Activated T-helper 17 cell treated with anti-CD3 and anti-CD28 coated beads, Interleukin-2, amount 50 U/mL, for 72 hours (primary cell): ENCODE data around the gene MT1X. TPM values are rescaled to one million over a fixed set of nuclear protein-coding genes. Genes with fewer than 3 reads are reported as not detected.
"Not testable (repeated sequence)": the region's sequence is repeated elsewhere in the genome, so short reads cannot be mapped to it uniquely, and the experiment has no call there.

Experiments used
- ATAC-seq: fragments of 150-1000 bp; cut with Tn5 transposase; replicated peaks from 2 replicates; pipeline ENCODE4 v1.10.0; 2021; ENCODE audit warnings: mild to moderate bottlenecking, moderate library complexity
- H3K27ac Mint-ChIP-seq: one replicate; pipeline ENCODE4 v1.8.0; 2022; ENCODE audit warnings: mixed read lengths
- H3K27me3 Mint-ChIP-seq: one replicate; pipeline ENCODE4 v1.8.0; 2022; ENCODE audit warnings: mixed read lengths
- H3K36me3 Mint-ChIP-seq: one replicate; pipeline ENCODE4 v1.8.0; 2022; ENCODE audit warnings: low read depth, mild to moderate bottlenecking, mixed read lengths
- H3K4me1 Mint-ChIP-seq: one replicate; pipeline ENCODE4 v1.8.0; 2022; ENCODE audit warnings: mixed read lengths
- H3K4me3 Mint-ChIP-seq: one replicate; pipeline ENCODE4 v1.8.0; 2022; ENCODE audit warnings: mild to moderate bottlenecking, mixed read lengths
- H3K9me3 Mint-ChIP-seq: one replicate; pipeline ENCODE4 v1.8.0; 2022; ENCODE audit warnings: mixed read lengths
- total RNA-seq, 2 donors: library from RNA; stranded (reverse); gene quantifications; one replicate each; pipeline ENCODE4 v1.2.3, GENCODE V29; 2022

The MT1X gene
- total RNA-seq, 2 donors from 2014 or later = 6.1 to 7.6 TPM

DNA sequence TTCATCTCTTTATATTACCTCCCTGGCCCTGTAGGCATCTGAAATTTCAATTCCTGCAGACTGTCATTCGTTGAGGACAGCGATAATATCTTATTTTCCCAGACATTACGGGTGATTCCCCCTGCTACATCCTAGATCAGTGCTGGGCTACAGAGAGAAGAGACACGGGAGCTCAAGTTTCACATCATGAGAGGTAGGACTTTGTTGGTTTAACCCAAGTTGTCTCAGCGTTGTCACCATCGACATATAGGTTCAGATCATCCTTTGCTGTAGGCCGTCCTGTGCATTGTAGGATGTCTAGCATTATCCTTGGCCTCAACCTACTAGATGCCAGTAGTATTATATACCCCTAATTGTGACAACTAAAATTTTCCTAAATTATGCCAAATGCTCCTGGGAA lies 19.3 kb downstream of the MT1X start:
- peak overlapping the region; percentile 67 for H3K27ac Mint-ChIP-seq
- no peaks in the 10 kb centered on the region for H3K9me3 Mint-ChIP-seq
- H3K4me1 Mint-ChIP-seq = no peaks in the 10 kb centered on the region
- H3K27me3 Mint-ChIP-seq = no peaks in the 10 kb centered on the region
- no peak for ATAC-seq
- H3K36me3 Mint-ChIP-seq = no peaks in the 10 kb centered on the region
- H3K4me3 Mint-ChIP-seq = peak overlapping the region; percentile 21

DNA sequence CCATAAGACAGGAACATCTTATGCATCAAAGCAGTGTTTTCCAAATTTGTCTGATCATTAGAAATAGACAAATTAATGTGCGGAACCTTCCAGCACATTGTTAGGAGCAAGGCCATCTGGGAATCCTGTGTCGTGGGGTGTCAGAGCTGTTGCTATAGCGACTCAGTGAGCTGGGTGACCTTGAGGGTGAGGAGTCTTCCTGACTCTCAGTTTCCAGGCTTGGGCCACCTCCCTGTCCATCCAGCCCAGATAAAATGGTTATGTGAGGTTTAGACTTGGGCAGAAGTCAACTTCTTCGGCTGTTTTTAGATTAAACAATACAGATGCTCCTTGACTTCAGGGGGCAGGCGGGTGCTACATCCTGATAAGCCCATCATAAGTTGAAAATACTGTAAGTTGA lies 20.6 kb downstream of the MT1X start:
- H3K27me3 Mint-ChIP-seq = no peaks in the 10 kb centered on the region
- ATAC-seq = no peak
- H3K27ac Mint-ChIP-seq = no peak overlapping the region
- no peaks in the 10 kb centered on the region for H3K9me3 Mint-ChIP-seq
- no peaks in the 10 kb centered on the region for H3K36me3 Mint-ChIP-seq
- H3K4me1 Mint-ChIP-seq = no peaks in the 10 kb centered on the region
- no peak overlapping the region for H3K4me3 Mint-ChIP-seq

DNA sequence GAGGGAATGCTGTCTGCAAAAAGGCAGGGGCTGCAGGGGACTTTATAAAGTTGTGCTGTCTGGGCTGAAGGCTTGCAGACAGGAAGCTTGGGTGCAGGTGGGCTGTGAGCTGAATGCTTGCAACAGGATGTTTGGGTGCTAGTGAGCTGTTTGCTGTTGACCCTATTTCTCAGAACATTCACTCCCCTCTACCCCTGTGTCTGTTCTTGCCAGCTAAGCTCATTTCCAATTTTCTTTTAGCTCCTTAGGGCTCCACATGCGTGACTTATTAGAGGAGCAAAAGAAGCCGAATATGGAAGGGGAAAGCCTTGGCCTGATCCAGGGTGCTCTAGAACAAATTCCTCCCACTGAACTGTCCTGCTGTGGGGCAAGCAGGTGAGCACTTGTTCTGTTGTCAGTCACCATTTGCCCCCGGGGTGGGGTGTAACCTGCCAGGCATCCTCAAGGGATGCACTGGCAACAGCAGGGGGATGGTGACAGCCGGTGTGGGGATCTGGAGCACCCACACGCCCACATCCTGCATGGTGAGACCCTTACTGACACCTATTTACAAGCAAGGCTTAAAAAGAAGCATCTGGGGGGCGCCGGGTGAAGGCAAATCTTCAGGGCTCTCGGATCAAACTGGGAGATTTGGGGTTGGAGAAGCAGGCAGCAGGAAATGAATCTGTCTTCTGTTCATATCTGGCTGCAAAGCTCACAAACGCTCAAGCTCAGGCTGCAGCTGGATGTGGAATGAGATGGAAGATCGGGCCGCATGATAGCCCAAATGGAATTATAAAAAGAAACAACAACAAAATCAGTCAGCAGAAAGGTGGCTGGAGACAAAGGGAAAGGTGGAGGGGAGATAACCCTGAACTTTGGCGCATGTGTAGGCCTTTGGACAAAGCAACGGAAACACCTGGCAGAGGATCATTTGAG lies 26.5 kb downstream of the MT1X start:
- Mint-ChIP-seq H3K9me3 (no peaks in the 10 kb centered on the region), H3K27me3 (no peaks in the 10 kb centered on the region), H3K4me1 (peaks cover 7% of the 10 kb centered on the region), H3K27ac (peak overlapping the region; percentile 70), H3K4me3 (peak overlapping the region; percentile 39), H3K36me3 (no peaks in the 10 kb centered on the region)
- ATAC-seq = peak; percentile 26

DNA sequence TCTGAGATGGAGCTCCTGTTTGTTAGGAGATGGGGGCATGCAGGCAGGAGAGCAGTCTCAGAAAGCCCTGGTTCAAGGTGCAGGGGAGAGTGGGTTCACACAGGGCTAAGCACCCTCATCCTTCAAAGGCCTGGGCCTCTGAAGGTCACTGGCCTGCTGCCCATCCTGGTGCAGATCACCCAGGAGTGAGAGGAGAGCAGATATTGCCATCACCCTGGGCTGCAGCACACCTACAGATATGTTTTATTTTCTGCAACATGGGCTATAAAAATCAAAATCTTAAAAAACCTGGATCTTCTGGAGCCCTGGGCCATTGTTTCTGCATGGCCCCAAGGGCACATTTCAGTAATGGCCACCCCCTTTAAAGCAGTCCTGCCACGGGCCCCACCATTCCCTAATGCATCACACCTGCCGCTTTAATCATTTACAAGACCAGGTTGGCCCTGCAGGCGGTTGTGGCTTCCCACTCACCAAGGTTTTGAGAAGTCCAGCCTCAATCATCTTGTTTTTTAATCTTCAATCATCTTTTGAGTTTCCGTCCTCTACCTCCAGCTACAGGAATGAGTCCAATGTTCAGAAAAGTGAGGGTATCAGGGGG lies 27.3 kb downstream of the MT1X start:
- peak overlapping the region; percentile 70 for H3K27ac Mint-ChIP-seq
- no peak for ATAC-seq
- peak overlapping the region; percentile 39 for H3K4me3 Mint-ChIP-seq
- H3K4me1 Mint-ChIP-seq = peaks cover 7% of the 10 kb centered on the region
- H3K36me3 Mint-ChIP-seq = no peaks in the 10 kb centered on the region
- H3K9me3 Mint-ChIP-seq = no peaks in the 10 kb centered on the region
- no peaks in the 10 kb centered on the region for H3K27me3 Mint-ChIP-seq

DNA sequence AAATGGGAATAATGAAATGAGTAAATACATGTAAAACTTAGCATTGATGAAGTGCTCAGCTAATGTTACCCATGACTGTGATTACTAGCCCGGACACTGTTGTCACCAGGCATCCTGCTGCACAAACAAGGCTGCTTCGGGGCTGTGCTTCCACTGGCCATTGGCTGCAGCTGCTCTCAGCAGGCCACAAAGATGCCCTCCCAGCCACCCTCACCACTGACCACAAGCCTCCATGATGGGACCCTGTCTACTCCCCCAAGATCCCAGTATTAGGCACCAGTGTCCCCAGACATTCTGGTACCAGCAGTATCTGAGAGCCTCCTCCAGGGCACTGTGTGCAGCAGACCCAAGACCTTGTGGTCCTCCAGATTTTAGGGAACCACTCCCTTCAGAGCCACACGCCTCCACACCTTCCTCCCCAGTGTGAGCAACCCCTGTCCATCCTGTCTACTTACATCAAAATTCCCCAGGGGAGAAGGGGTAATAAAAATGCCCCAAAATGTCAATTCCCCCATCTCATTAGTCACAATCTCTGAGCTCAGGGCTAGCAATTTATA lies 28.0 kb downstream of the MT1X start:
- H3K4me3 Mint-ChIP-seq = no peak overlapping the region
- H3K36me3 Mint-ChIP-seq = no peaks in the 10 kb centered on the region
- no peak overlapping the region for H3K27ac Mint-ChIP-seq
- no peaks in the 10 kb centered on the region for H3K27me3 Mint-ChIP-seq
- no peak for ATAC-seq
- no peaks in the 10 kb centered on the region for H3K9me3 Mint-ChIP-seq
- H3K4me1 Mint-ChIP-seq = peaks cover 7% of the 10 kb centered on the region

DNA sequence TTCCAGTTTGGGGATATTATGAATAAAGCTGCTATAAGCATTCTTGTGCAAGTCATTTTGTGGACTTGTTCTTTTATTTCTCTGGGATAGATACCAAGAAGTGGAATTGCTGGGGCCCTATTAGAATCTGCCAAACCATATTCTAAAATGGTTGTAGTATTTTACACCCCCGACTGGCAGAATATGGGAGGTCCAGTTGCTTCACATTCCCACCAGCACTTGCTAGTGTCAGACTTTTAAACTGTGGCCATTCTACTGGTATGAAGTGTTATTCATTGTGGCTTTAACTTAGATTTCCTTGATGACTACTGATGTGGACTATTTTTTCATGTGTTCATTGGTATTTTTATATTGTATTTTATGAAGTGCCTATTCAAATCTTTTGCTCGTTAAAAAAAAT lies 29.6 kb downstream of the MT1X start:
- Mint-ChIP-seq H3K36me3 (no peaks in the 10 kb centered on the region), H3K9me3 (no peaks in the 10 kb centered on the region), H3K4me3 (no peak overlapping the region), H3K27me3 (no peaks in the 10 kb centered on the region), H3K27ac (no peak overlapping the region), H3K4me1 (peaks cover 7% of the 10 kb centered on the region)
- ATAC-seq = no peak

DNA sequence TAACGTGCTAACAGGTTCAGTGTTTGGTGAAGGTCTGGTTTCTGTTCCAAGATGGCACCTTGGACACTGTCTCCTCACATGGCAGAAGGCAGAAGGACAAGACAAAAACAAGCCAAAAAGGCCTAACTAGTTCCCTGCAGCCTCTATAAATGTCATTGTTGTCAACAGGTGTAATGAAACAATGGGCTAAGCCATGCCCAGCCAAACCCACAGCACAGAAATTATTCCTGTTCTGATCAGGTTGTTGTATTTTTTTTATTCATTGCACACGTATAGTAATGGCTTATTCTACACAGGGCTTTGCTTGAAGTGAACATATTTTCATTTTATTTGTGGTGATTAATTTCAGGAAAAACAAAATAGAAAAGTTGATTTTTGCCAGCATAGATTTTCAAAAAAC lies 31.5 kb downstream of the MT1X start:
- no peak overlapping the region for H3K27ac Mint-ChIP-seq
- H3K9me3 Mint-ChIP-seq = no peaks in the 10 kb centered on the region
- H3K27me3 Mint-ChIP-seq = no peaks in the 10 kb centered on the region
- H3K36me3 Mint-ChIP-seq = no peaks in the 10 kb centered on the region
- ATAC-seq = no peak
- H3K4me1 Mint-ChIP-seq = peaks cover 5% of the 10 kb centered on the region
- H3K4me3 Mint-ChIP-seq = no peak overlapping the region

DNA sequence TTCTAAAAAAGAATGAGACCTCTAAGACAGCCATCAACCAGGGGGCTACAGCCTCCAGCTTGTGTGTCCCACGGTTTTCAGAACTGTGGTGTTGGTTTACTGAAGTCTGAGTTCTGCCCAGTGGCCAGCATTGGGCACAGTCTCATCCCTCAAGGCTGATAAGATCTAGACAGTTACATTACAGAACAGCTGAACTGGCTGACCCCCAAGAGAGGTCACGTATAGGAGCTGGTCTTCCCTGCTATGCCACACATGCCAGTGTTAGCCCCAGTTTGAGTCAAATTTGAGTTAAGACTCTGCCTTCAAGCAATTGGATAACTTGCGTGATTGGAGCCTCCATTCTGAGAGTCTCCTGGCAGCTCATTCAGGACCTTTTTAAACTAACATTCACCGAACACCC lies 32.9 kb downstream of the MT1X start:
- H3K27me3 Mint-ChIP-seq = no peaks in the 10 kb centered on the region
- no peak overlapping the region for H3K27ac Mint-ChIP-seq
- ATAC-seq = no peak
- H3K9me3 Mint-ChIP-seq = no peaks in the 10 kb centered on the region
- H3K4me3 Mint-ChIP-seq = no peak overlapping the region
- no peaks in the 10 kb centered on the region for H3K36me3 Mint-ChIP-seq
- H3K4me1 Mint-ChIP-seq = no peaks in the 10 kb centered on the region

DNA sequence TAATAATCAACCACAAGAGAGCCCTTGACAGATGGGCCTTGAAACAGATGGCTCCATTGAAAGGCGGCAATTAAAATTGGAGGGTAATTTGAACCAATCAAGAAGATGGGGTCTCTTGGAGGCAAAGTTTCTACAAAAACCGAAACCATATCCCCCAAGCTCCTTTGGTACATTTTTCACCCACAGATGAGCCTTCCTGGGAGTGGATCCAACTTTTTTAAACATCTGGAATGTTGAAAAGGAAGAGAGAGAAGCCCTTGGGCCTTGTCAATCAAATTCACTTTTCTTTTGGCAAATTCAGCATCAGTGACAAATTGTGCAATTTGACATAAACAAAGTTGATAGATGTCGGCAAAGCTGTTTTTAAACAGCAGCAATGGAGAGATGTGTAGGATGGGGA lies 34.5 kb downstream of the MT1X start:
- no peak for ATAC-seq
- H3K27ac Mint-ChIP-seq = no peak overlapping the region
- peaks cover 4% of the 10 kb centered on the region for H3K27me3 Mint-ChIP-seq
- H3K9me3 Mint-ChIP-seq = no peaks in the 10 kb centered on the region
- no peak overlapping the region for H3K4me3 Mint-ChIP-seq
- H3K4me1 Mint-ChIP-seq = no peaks in the 10 kb centered on the region
- H3K36me3 Mint-ChIP-seq = no peaks in the 10 kb centered on the region

DNA sequence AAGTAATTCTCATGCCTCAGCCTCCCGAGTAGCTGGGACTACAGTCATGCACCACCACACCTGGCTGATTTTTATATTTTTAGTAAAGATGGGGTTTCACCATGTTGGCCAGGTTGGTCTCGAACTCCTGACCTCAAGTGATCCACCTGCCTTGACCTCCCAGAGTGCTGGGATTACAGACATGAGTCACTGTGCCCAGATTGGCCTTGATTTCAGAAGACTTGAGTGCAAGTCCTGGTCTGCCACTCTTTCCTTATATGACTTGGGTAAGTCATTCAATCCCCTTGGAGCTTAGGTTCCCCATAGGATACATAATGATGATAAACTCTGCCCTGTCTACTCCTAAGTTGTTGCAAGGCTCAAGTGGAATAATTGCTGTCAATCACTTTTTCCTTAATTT lies 35.3 kb downstream of the MT1X start:
- H3K4me1 Mint-ChIP-seq, H3K27me3 Mint-ChIP-seq, H3K4me3 Mint-ChIP-seq, ATAC-seq, H3K36me3 Mint-ChIP-seq, H3K9me3 Mint-ChIP-seq, H3K27ac Mint-ChIP-seq: not testable (repeated sequence)

DNA sequence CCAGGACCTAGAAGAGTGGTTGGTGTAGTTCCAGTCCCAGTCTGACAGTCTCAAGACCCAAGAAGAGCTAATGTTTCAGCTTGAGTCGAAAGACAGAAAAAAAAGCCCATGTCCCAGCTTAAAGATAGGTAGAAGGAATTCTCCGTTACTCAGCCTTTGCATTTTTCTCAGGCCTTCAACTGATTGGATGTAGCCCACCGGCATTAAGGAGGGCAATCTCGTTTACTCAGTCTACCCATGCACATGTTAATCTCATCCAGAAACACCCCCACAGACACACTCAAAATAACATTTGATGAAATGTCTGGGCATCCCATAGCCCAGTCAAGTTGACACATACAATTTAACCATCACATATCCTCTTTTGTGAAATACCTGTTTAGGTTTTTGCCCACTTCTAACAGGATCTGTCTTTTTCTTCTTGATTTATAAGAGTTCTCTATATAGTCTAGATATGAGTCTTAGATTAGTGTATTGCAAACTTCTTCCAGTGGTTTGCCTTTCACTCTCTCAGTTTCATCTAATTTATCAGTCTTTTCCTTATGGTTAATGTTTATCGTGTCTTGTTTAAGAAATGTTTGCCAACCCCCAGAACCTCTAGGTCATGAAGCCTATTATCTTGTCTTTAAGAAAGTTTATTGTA lies 40.1 kb downstream of the MT1X start:
- Mint-ChIP-seq H3K27me3 (peaks cover 4% of the 10 kb centered on the region), H3K4me3 (no peak overlapping the region), H3K27ac (no peak overlapping the region), H3K4me1 (no peaks in the 10 kb centered on the region), H3K36me3 (no peaks in the 10 kb centered on the region), H3K9me3 (no peaks in the 10 kb centered on the region)
- no peak for ATAC-seq

DNA sequence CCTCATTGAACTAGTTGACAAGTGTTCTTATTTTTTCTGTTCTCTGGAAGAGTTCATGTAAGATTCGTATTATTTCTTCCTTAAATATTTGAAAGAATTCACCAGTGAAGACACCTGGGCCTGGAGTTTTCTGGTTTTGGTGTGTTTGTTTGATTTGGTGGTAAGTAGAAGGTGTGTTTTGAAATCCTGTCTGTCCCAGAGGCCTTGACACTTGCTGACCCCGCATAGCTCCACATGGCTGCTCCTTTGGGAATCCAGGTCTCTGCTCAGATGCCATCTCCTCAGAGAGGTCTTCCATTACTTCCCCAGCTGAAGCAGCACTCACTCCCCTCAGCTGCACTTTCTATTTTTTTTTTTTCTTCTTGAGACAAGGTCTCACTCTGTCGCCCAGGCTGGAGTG lies 41.9 kb downstream of the MT1X start:
- H3K9me3 Mint-ChIP-seq = no peaks in the 10 kb centered on the region
- H3K27ac Mint-ChIP-seq = no peak overlapping the region
- no peak overlapping the region for H3K4me3 Mint-ChIP-seq
- peaks cover 5% of the 10 kb centered on the region for H3K4me1 Mint-ChIP-seq
- no peak for ATAC-seq
- no peaks in the 10 kb centered on the region for H3K36me3 Mint-ChIP-seq
- peaks cover 4% of the 10 kb centered on the region for H3K27me3 Mint-ChIP-seq

DNA sequence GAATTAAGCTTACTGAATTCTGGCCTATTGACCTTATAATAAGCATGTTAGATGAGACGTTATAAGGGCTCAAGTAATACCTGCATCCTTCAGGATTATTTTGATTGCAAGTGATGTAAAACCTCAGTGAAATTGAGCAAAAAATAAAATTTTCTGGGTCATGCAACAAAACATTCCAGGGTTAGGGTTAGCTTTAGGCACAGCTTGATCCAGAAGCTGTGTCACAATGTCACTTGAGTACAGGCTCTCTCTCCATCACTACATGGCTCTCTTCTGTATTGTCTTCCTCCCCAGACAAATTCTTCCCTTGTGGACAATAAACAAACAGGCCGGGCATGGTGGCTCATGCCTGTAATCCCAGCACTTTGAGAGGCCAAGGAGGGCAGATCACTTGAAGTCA lies 44.0 kb downstream of the MT1X start:
- Mint-ChIP-seq H3K4me3 (no peak overlapping the region), H3K27ac (no peak overlapping the region), H3K4me1 (peaks cover 9% of the 10 kb centered on the region), H3K27me3 (peaks cover 4% of the 10 kb centered on the region), H3K9me3 (no peaks in the 10 kb centered on the region), H3K36me3 (no peaks in the 10 kb centered on the region)
- no peak for ATAC-seq

DNA sequence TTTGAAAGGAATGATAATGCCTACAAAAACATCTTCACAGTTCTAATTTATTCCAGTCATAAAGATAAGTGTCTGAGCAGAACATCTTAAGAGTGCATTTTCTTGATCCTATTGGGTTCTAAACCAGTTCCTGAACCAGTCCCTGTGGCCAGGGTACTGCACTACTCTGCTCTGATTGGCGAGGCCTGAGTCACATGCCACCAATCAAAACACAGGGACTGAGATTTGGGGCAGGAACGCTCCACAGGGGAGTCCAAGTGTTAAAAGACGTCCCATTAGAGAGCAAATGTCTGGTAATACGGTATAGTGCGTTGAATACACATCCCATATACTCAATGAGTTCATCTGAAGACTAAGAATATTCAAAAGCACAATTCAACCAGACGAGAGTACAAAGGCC lies 44.7 kb downstream of the MT1X start:
- no peak for ATAC-seq
- no peak overlapping the region for H3K27ac Mint-ChIP-seq
- H3K9me3 Mint-ChIP-seq = no peaks in the 10 kb centered on the region
- peaks cover 9% of the 10 kb centered on the region for H3K4me1 Mint-ChIP-seq
- H3K36me3 Mint-ChIP-seq = no peaks in the 10 kb centered on the region
- H3K4me3 Mint-ChIP-seq = no peak overlapping the region
- no peaks in the 10 kb centered on the region for H3K27me3 Mint-ChIP-seq

DNA sequence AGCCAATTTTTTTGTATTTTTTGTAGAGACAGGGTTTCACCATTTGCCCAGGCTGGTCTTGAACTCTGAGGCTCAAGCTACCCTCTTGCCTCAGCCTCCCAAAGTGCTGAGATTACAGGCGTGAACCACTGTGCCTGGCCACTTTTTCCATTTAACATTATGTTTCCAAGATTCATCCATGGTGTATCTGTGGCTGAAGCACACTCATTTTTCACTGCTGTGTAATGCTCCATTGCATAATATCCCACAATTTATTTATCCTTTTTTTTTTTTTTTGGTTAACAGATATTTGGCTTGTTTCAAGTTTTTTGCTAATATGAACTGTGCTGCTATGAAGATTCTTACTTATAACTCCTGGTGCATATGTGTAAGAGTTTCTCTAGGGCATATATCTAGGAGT lies 45.8 kb downstream of the MT1X start:
- no peaks in the 10 kb centered on the region for H3K27me3 Mint-ChIP-seq
- H3K4me3 Mint-ChIP-seq = no peak overlapping the region
- no peaks in the 10 kb centered on the region for H3K9me3 Mint-ChIP-seq
- no peak for ATAC-seq
- no peaks in the 10 kb centered on the region for H3K36me3 Mint-ChIP-seq
- H3K27ac Mint-ChIP-seq = no peak overlapping the region
- peaks cover 9% of the 10 kb centered on the region for H3K4me1 Mint-ChIP-seq
